Measurements from ENCODE around the gene PDIA5. TPM values are rescaled to one million over a fixed set of nuclear protein-coding genes. Genes with fewer than 3 reads are reported as not detected.
"Not testable (repeated sequence)": the region's sequence is repeated elsewhere in the genome, so short reads cannot be mapped to it uniquely, and the experiment has no call there.

The PDIA5 gene
- total RNA-seq, 1 donor from 2014 or later: 3.1 TPM

GRCh38 chr3:123151251-123151705 is 84.5 kb downstream of the PDIA5 start:
- DNase-seq: no peak

GRCh38 chr3:123151853-123152420 is 85.1 kb downstream of the PDIA5 start:
- DNase-seq: not testable (repeated sequence)

GRCh38 chr3:123152687-123153086 is 85.9 kb downstream of the PDIA5 start:
- DNase-seq: no peak

- DNase-seq: no peak
These were observed 86.5 kb downstream of the PDIA5 start for GRCh38 chr3:123153125-123154019.

- DNase-seq: no peak
These were observed 87.5 kb downstream of the PDIA5 start for GRCh38 chr3:123154020-123154985.

- DNase-seq: no peak
These were observed 88.7 kb downstream of the PDIA5 start for GRCh38 chr3:123155471-123156011.

- DNase-seq: no peak
These were observed 89.6 kb downstream of the PDIA5 start for GRCh38 chr3:123156276-123156995.

- DNase-seq: no peak
These were observed 90.4 kb downstream of the PDIA5 start for GRCh38 chr3:123157209-123157597.

- no peak for DNase-seq
These were observed 90.9 kb downstream of the PDIA5 start for GRCh38 chr3:123157598-123158287.

GRCh38 chr3:123158330-123158729 is 91.5 kb downstream of the PDIA5 start:
- no peak for DNase-seq

GRCh38 chr3:123158899-123159390 is 92.1 kb downstream of the PDIA5 start:
- DNase-seq: no peak

- no peak for DNase-seq
These were observed 93.3 kb downstream of the PDIA5 start for GRCh38 chr3:123159926-123160635.

- DNase-seq: no peak
These were observed 94.3 kb downstream of the PDIA5 start for GRCh38 chr3:123161167-123161566.

- no peak for DNase-seq
These were observed 96.3 kb downstream of the PDIA5 start for GRCh38 chr3:123163141-123163540.

GRCh38 chr3:123165163-123165562 is 98.3 kb downstream of the PDIA5 start:
- DNase-seq: no peak

- no peak for DNase-seq
These were observed 100.9 kb downstream of the PDIA5 start for GRCh38 chr3:123167686-123168085.

GRCh38 chr3:123168122-123168521 is 101.3 kb downstream of the PDIA5 start:
- no peak for DNase-seq

GRCh38 chr3:123168605-123169004 is 101.8 kb downstream of the PDIA5 start:
- DNase-seq: no peak

- DNase-seq: no peak
These were observed 102.7 kb downstream of the PDIA5 start for GRCh38 chr3:123169492-123169929.

- no peak for DNase-seq
These were observed 103.1 kb downstream of the PDIA5 start for GRCh38 chr3:123169930-123170329.
